ENCODE measurements around the gene CUX1.

Gene CUX1

DNA sequence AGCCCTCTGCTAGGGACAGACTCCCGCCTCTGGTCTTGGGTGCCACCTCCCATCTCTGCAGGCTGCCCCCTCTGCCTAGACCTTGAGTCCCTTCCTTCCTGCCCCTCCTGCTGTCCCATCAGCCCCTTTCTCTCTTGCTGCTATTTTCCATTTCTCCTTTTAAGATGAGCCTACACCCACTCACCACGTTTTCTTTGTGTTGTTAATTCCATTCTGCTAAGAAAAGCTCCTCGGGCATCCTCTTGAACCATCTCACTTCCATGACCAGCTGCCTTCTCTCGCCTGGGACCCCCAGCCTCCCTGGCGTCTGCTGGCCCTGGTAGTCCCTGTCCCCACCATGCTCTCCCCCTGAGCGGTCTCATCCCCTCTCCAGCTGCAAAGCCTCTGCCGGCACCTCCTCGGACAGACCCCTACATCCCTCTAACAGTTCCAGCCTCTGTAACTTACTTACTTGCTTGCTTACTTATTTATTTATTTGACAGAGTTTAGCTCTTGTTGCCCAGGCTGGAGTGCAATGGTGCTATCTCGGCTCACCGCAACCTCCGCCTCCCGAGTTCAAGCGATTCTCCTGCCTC is 373.4 kb downstream of the CUX1 start:
- Mint-ChIP-seq H3K9me3 (no peaks in the 10 kb centered on the region), H3K27me3 (no peaks in the 10 kb centered on the region), H3K4me1 (ENCODE audit: low read depth) (peaks cover 17% of the 10 kb centered on the region), H3K36me3 (ENCODE audit: low read depth) (peaks cover 86% of the 10 kb centered on the region), H3K4me3 (no peak overlapping the region), H3K27ac (no peak overlapping the region)
- intact Hi-C loops (cut with micrococcal nuclease): no loop called here

DNA sequence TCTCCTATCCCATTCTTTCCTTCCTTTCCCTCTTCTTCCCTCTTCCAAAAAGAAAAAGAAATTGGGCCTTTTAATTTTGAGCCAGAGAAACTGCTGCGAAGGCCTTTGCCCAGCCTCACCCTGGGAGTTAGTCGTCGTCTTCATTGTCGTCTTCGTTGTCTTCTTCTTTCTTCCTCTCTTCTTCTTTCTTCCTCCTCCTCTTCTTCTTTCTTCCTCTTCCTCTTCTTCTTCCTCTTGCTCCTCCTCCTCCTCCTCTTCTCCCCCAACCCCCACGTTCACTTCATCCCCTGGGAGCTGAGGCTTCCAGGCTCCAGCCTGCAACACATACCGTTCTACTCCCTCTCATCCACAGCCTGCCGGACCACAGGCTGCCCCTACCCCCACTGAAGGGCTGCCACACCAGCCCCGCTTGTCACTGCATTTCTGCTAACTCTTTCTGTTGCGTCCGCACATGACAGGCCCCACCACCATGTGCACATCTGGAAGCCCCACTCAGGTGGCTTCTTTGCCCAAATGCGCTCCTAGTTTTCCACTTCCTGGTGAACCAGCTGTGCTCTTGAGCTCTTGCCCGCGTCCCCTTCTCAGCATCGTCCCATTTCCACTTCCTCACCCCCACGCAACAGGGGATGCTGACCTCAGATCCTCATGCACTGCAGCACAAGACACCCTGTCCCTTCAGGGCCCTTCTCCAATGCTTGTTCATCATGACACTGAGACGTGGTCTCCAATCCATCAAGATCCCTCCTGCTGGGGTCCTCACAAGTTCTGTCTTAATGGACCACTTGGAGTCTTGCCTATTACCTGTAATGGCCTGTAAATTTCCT is 374.3 kb downstream of the CUX1 start:
- Mint-ChIP-seq H3K27ac (no peak overlapping the region), H3K27me3 (no peaks in the 10 kb centered on the region)
- intact Hi-C loops (cut with micrococcal nuclease): no loop called here

DNA sequence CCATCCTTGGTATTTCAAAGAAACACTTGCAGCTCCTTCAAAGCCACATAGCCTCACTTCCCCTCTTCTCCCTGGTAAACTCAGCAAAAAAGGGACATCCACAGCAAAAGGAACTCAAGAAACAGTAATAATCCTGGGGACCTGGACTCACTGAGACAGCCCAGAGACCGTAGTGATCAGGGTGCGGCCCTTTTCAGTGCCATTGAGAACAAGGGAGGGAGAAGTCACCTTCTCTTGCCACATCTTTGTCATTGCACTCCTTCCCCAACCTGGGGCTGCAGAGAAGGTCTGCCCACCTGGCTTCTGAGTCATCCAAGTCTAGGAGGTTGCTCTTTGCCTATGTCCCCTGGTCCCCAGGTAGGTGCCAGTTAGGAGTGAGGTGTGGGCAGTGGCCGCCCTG is 375.4 kb downstream of the CUX1 start:
- H3K4me1 Mint-ChIP-seq (ENCODE audit: low read depth): peaks cover 15% of the 10 kb centered on the region

More for the DNA sequence above, 374.3 kb downstream of the CUX1 start:
- H3K4me1 Mint-ChIP-seq (ENCODE audit: low read depth): peaks cover 17% of the 10 kb centered on the region
- H3K4me3 Mint-ChIP-seq: no peak overlapping the region
- H3K36me3 Mint-ChIP-seq (ENCODE audit: low read depth): peaks cover 89% of the 10 kb centered on the region
- no peaks in the 10 kb centered on the region for H3K9me3 Mint-ChIP-seq

DNA sequence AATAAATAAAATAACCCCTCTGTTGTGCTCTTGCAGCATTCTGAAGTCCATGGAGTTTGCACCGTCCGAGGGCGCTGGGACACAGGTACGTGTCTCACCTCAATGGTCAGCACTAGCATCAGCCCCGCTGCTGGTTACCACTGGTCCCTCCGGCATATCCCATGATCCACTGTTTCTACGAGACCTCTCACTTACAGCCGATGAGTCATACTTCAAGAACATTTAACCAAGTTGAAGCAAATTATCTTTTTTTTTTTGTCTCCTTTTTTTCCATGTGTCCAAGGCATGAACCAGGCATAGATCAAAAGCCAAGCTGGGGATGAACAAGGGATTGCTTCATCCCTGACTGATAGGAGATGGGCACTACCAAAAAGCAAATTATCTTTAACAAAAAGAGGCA is 376.4 kb downstream of the CUX1 start:
- Mint-ChIP-seq H3K4me3 (no peak overlapping the region), H3K9me3 (no peaks in the 10 kb centered on the region), H3K4me1 (ENCODE audit: low read depth) (peaks cover 9% of the 10 kb centered on the region), H3K36me3 (ENCODE audit: low read depth) (peaks cover 100% of the 10 kb centered on the region), H3K27me3 (no peaks in the 10 kb centered on the region), H3K27ac (no peak overlapping the region)
- intact Hi-C loops (cut with micrococcal nuclease): no loop called here

More for the DNA sequence above, 375.4 kb downstream of the CUX1 start:
- intact Hi-C loops (cut with micrococcal nuclease): no loop called here
- Mint-ChIP-seq H3K27me3 (no peaks in the 10 kb centered on the region), H3K27ac (no peak overlapping the region), H3K36me3 (ENCODE audit: low read depth) (peaks cover 100% of the 10 kb centered on the region), H3K9me3 (no peaks in the 10 kb centered on the region), H3K4me3 (no peak overlapping the region)

DNA sequence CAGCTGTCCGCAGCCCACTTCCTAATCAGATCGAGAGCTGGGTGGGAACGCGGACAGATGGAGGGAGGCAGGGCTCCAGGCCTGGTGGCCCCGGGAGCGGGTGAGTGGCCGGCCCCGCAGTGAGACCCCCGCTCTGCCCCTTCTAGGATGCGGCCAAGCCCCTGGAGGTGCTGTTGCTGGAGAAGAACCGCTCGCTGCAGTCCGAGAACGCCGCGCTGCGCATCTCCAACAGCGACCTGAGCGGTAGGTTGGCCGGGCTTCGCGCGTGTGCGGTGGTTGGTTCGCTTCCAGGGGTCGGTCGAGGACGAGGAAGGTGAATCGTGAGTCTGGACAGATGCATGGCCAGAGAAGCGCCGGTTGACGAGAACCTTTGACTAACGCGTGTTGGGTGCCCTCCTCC is 377.9 kb downstream of the CUX1 start:
- Mint-ChIP-seq H3K4me3 (no peak overlapping the region), H3K4me1 (ENCODE audit: low read depth) (peaks cover 9% of the 10 kb centered on the region), H3K27me3 (no peaks in the 10 kb centered on the region), H3K9me3 (no peaks in the 10 kb centered on the region), H3K27ac (no peak overlapping the region), H3K36me3 (ENCODE audit: low read depth) (peaks cover 100% of the 10 kb centered on the region)
- intact Hi-C loops (cut with micrococcal nuclease): no loop called here

DNA sequence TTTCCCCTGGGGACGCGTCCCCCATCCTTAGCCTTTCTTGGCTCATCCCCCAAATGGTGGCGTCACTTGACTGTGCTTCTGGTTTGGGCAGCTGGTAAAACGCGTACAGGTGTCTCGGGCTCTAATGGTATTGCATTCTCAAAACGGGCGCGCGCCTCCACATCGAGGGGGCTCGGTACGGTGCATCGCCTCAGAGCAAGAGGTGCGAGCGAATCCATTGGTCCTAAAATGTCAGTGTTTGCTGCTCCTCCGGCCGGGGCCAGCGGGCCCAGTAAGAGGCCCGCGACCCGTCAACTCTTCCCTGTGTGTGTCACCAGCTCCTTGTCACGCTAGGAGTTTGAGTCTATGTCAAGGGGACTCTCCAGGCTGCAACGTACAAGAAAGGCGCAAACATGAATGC is 378.6 kb downstream of the CUX1 start:
- no peak overlapping the region for H3K27ac Mint-ChIP-seq
- H3K4me3 Mint-ChIP-seq: no peak overlapping the region
- H3K9me3 Mint-ChIP-seq: no peaks in the 10 kb centered on the region
- intact Hi-C loops (cut with micrococcal nuclease): no loop called here
- no peaks in the 10 kb centered on the region for H3K27me3 Mint-ChIP-seq
- peaks cover 100% of the 10 kb centered on the region for H3K36me3 Mint-ChIP-seq (ENCODE audit: low read depth)
- H3K4me1 Mint-ChIP-seq (ENCODE audit: low read depth): peaks cover 9% of the 10 kb centered on the region

DNA sequence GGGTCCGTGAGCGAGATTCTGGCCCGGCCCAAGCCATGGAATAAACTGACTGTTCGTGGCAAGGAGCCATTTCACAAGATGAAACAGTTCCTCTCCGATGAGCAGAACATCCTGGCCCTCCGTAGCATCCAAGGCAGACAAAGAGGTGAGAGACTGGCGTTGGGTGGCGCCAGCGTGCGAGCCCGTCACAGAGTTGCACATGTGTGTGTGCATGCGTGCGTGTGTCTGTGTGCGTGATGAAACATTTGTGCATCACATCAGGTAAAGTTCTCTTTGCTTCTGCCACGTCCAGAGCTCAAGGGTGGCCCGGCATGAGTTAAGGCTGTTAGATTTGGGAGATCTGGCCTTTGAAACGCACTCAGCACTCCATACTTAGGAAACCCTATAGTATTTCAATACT is 379.7 kb downstream of the CUX1 start:
- no peaks in the 10 kb centered on the region for H3K27me3 Mint-ChIP-seq
- peaks cover 100% of the 10 kb centered on the region for H3K36me3 Mint-ChIP-seq (ENCODE audit: low read depth)
- intact Hi-C loops (cut with micrococcal nuclease): no loop called here
- H3K4me3 Mint-ChIP-seq: no peak overlapping the region
- no peaks in the 10 kb centered on the region for H3K9me3 Mint-ChIP-seq
- no peak overlapping the region for H3K27ac Mint-ChIP-seq
- peaks cover under 1% of the 10 kb centered on the region for H3K4me1 Mint-ChIP-seq (ENCODE audit: low read depth)

DNA sequence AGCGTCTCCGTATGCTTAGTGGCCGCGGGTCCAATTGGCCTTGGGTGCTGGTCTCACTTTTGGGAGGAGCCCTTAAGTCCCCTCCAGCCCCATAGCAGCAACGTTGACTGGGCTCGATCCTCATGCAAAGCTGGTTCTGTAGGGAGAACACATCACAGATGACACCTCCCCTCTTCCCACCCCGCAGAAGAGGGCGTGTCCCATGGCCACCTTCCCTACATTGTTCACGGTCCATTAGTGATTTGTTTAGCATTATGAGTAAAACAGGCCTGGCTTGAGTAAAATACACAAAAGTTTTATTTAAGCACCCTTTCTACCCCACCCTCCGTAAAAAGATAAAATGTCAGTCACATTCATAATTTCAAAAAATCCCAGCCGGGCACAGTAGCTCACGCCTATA is 380.2 kb downstream of the CUX1 start:
- Mint-ChIP-seq H3K36me3 (ENCODE audit: low read depth) (peaks cover 100% of the 10 kb centered on the region), H3K9me3 (no peaks in the 10 kb centered on the region), H3K4me3 (no peak overlapping the region), H3K27me3 (no peaks in the 10 kb centered on the region), H3K27ac (no peak overlapping the region), H3K4me1 (ENCODE audit: low read depth) (no peaks in the 10 kb centered on the region)
- intact Hi-C loops (cut with micrococcal nuclease): no loop called here

DNA sequence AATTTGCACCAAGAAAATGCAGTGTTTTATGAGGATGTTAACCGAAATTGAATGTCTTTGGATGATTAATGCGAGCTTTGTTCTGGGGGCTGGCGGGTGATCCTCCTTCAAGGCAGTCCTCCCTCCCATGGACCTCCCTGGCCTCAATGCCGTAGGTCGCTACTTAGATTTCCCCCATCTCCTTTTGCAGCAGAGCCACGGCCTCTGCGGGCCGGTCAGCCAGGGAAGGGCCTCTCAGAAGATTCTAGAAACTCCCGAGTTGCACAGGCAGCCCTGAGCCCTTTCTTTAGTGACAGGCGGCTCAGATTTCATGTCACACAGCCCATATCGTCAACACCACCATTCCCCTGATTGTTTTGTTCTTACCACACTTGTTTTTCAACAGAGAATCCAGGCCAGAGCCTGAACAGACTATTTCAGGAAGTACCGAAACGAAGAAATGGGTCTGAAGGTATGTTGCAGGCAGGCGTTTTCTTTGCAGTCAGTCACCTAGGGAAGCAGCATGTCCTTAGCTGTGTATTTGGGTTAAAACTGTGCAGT is 381.1 kb downstream of the CUX1 start:
- H3K4me3 Mint-ChIP-seq: no peak overlapping the region
- intact Hi-C loops (cut with micrococcal nuclease): no loop called here
- no peaks in the 10 kb centered on the region for H3K9me3 Mint-ChIP-seq
- H3K27ac Mint-ChIP-seq: no peak overlapping the region
- H3K4me1 Mint-ChIP-seq (ENCODE audit: low read depth): no peaks in the 10 kb centered on the region
- H3K27me3 Mint-ChIP-seq: no peaks in the 10 kb centered on the region
- H3K36me3 Mint-ChIP-seq (ENCODE audit: low read depth): peaks cover 100% of the 10 kb centered on the region

DNA sequence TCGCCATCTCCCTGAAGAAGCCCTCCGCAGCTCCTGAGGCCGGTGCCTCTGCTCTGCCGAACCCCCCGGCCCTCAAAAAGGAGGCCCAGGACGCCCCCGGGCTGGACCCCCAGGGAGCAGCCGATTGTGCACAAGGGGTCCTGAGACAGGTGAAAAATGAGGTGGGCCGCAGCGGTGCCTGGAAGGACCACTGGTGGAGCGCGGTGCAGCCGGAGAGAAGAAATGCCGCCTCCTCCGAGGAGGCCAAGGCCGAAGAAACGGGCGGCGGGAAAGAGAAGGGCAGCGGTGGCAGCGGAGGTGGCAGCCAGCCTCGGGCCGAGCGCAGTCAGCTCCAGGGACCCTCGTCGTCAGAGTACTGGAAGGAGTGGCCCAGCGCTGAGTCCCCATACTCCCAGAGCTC is 384.1 kb downstream of the CUX1 start:
- peaks cover 100% of the 10 kb centered on the region for H3K36me3 Mint-ChIP-seq (ENCODE audit: low read depth)
- H3K4me3 Mint-ChIP-seq: no peak overlapping the region
- H3K27ac Mint-ChIP-seq: no peak overlapping the region
- no peaks in the 10 kb centered on the region for H3K4me1 Mint-ChIP-seq (ENCODE audit: low read depth)
- no peaks in the 10 kb centered on the region for H3K9me3 Mint-ChIP-seq
- no peaks in the 10 kb centered on the region for H3K27me3 Mint-ChIP-seq
- intact Hi-C loops (cut with micrococcal nuclease): no loop called here

DNA sequence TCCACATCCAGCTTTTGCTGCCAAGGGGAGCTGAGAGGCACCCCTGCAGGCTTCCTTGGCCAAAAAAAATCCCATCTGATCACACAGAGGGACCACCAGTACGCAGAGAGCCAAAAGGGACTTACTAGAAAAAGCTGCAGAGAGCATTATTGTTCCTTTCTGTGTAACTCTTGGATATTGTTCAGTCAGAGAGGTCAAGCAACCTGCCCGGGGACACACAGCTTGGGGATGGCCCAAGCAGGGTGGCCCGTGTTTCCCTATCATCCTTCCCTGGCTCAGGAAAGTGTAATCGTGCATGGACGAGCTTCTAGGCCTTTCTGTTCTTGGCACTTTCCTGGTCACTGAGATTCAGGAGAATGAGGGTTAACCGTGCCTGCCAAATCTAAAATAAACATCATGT is 385.1 kb downstream of the CUX1 start:
- no peaks in the 10 kb centered on the region for H3K4me1 Mint-ChIP-seq (ENCODE audit: low read depth)
- intact Hi-C loops (cut with micrococcal nuclease): no loop called here
- H3K27me3 Mint-ChIP-seq: no peaks in the 10 kb centered on the region
- no peak overlapping the region for H3K4me3 Mint-ChIP-seq
- no peaks in the 10 kb centered on the region for H3K9me3 Mint-ChIP-seq
- H3K36me3 Mint-ChIP-seq (ENCODE audit: low read depth): peaks cover 100% of the 10 kb centered on the region
- no peak overlapping the region for H3K27ac Mint-ChIP-seq

DNA sequence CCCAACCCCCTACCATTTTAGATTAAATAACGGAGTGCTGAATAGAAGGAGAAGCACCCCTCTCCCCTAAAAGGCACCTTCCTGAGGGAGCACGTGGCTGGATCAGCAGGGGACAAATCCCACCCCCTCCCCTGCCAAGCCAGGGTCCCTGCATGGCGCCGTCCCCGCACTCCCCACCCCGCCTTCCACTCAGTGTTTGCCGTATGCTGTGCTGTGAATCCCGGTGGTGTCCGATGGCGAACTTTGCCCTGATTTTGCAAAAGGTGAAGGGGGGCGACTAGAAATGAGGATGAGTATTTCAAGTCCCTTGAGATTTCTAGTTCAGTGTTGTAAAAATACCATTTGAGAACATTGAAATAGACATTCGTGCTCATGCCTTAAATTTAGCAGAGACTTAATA is 385.8 kb downstream of the CUX1 start:
- H3K36me3 Mint-ChIP-seq (ENCODE audit: low read depth): peaks cover 100% of the 10 kb centered on the region
- H3K27ac Mint-ChIP-seq: no peak overlapping the region
- intact Hi-C loops (cut with micrococcal nuclease): no loop called here
- no peaks in the 10 kb centered on the region for H3K4me1 Mint-ChIP-seq (ENCODE audit: low read depth)
- H3K4me3 Mint-ChIP-seq: no peak overlapping the region
- H3K9me3 Mint-ChIP-seq: no peaks in the 10 kb centered on the region
- H3K27me3 Mint-ChIP-seq: no peaks in the 10 kb centered on the region

DNA sequence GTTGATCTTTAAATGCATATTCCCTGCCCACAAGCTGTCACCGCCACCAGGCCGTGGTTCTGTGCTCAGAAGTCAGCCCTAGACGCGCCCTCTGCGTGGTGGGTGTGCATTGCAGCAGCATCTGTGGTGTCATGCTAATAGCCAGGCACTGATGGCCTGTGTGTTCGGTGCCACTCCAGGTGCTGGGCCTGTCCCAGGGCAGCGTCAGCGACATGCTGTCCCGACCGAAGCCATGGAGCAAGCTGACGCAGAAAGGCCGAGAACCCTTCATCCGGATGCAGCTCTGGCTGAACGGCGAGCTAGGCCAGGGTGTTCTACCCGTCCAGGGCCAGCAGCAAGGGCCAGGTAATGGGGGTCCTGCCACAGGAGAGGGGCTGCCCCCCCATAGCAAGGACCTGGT is 386.8 kb downstream of the CUX1 start:
- no peak overlapping the region for H3K4me3 Mint-ChIP-seq
- H3K36me3 Mint-ChIP-seq (ENCODE audit: low read depth): peaks cover 100% of the 10 kb centered on the region
- no peaks in the 10 kb centered on the region for H3K9me3 Mint-ChIP-seq
- no peaks in the 10 kb centered on the region for H3K27me3 Mint-ChIP-seq
- intact Hi-C loops (cut with micrococcal nuclease): no loop called here
- H3K4me1 Mint-ChIP-seq (ENCODE audit: low read depth): no peaks in the 10 kb centered on the region
- H3K27ac Mint-ChIP-seq: no peak overlapping the region

DNA sequence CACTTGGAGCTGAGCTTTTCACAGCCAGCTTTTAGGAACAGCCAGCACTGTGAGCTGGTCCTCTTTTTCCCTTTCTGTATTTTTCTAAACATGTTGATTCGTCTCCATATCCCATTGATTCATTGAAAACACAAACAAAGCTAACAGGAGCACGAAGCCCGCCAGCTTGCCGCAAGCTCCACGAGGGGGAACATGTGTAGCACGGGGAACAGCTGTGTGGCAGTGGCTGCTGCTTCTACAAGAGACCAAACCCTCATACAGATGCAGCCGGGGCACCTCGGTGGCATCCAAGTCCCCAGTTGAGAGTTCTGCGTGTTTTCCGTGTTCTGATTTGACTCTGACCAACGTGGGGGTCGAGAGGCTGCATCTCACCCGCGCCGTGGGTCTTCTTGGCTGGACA is 388.5 kb downstream of the CUX1 start:
- H3K9me3 Mint-ChIP-seq: no peaks in the 10 kb centered on the region
- no peaks in the 10 kb centered on the region for H3K4me1 Mint-ChIP-seq (ENCODE audit: low read depth)
- peaks cover 100% of the 10 kb centered on the region for H3K36me3 Mint-ChIP-seq (ENCODE audit: low read depth)
- no peak overlapping the region for H3K27ac Mint-ChIP-seq
- H3K27me3 Mint-ChIP-seq: no peaks in the 10 kb centered on the region
- intact Hi-C loops (cut with micrococcal nuclease): no loop called here
- no peak overlapping the region for H3K4me3 Mint-ChIP-seq
